H1 (cell line): ENCODE results near the gene CTLA4. TPM values are rescaled to one million over a fixed set of nuclear protein-coding genes. Genes with fewer than 3 reads are reported as not detected.

Experiments used
- CTCF ChIA-PET: fragments of 300-600 bp; sonication (Branson Sonifier 250); formaldehyde crosslinking; loops from one replicate; lab custom pipeline; 2021; ENCODE audit not compliant: partially characterized antibody; lab: Charles Lee
- POLR2A ChIA-PET: fragments of 300-600 bp; sonication (Branson Sonifier 250); formaldehyde crosslinking; loops from one replicate; lab custom pipeline; 2021; ENCODE audit warnings: inconsistent platforms; ENCODE audit not compliant: partially characterized antibody; lab: Charles Lee
- DNase-seq, 2 experiments: peaks; one replicate each; pipeline versions ENCODE4 v3.0.0 to v3.0.0-alpha.2; 2010 to 2022; ENCODE audit warnings: low spot score in 2 of 2, low read depth in 1 of 2, mixed read lengths in 1 of 2
- FAIRE-seq: peaks from 2 replicates; lab custom pipeline; 2011; peaks lifted over from hg19 to GRCh38; lab: Jason Lieb, UNC
- H2AFZ ChIP-seq: 2 replicates; pipeline ENCODE4 v1.8.1; 2012; ENCODE audit warnings: low read length, inconsistent platforms
- H2AK5ac ChIP-seq: 2 replicates; pipeline ENCODE4 v1.6.1; 2013; ENCODE audit warnings: low read depth, low read length
- H2BK120ac ChIP-seq: replicated peaks from 2 replicates; pipeline ENCODE3; 2013; ENCODE audit warnings: low read depth, low read length, inconsistent platforms
- H2BK12ac ChIP-seq: 2 replicates; pipeline ENCODE4 v1.6.1; 2013; ENCODE audit warnings: low read depth, low read length
- H2BK15ac ChIP-seq: 2 replicates; pipeline ENCODE4 v1.6.1; 2013; ENCODE audit warnings: low read length
- H2BK20ac ChIP-seq: 2 replicates; pipeline ENCODE4 v1.6.1; 2013; ENCODE audit warnings: low read length
- H2BK5ac ChIP-seq: 2 replicates; pipeline ENCODE4 v1.6.1; 2013; ENCODE audit warnings: low read depth, low read length
- H3K14ac ChIP-seq: 2 replicates; pipeline ENCODE4 v1.6.1; 2013; ENCODE audit warnings: inconsistent platforms; ENCODE audit not compliant: insufficient read length
- H3K18ac ChIP-seq: 2 replicates; pipeline ENCODE4 v1.6.1; 2013; ENCODE audit warnings: low read length; ENCODE audit errors: extremely low read depth
- H3K23ac ChIP-seq: 2 replicates; pipeline ENCODE4 v1.6.1; 2013; ENCODE audit warnings: inconsistent platforms; ENCODE audit not compliant: insufficient read length
- H3K23me2 ChIP-seq: 2 replicates; pipeline ENCODE4 v1.6.1; 2013; ENCODE audit warnings: low read depth, low read length
- H3K27ac ChIP-seq: 2 replicates; pipeline ENCODE4 v1.6.1; 2011; ENCODE audit warnings: low read depth, low read length, inconsistent platforms
- H3K27me3 ChIP-seq, 4 experiments: replicated peaks in 1 of 4; 1 replicate in 1 of 4; 2 replicates in 3 of 4; pipeline versions ENCODE4 v1.6.1 to v1.8.1; 2011 to 2013; ENCODE audit warnings: low read length in 3 of 4, mild to moderate bottlenecking in 3 of 4, inconsistent platforms in 2 of 4, mixed read lengths in 2 of 4, moderate library complexity in 1 of 4; ENCODE audit not compliant: control insufficient read depth in 3 of 4, insufficient read depth in 3 of 4; ENCODE audit errors: extremely low read depth in 1 of 4
- H3K36me3 ChIP-seq, 4 experiments: 2 replicates each; pipeline versions ENCODE4 v1.6.1 to v1.8.1; 2011 to 2013; ENCODE audit warnings: mild to moderate bottlenecking in 4 of 4, low read length in 3 of 4, moderate library complexity in 2 of 4, control low read depth in 1 of 4, inconsistent platforms in 1 of 4; ENCODE audit not compliant: insufficient read depth in 4 of 4, control insufficient read depth in 2 of 4
- H3K4ac ChIP-seq: replicated peaks from 2 replicates; pipeline ENCODE3; 2013; ENCODE audit warnings: low read length, low read depth, mixed read lengths, inconsistent platforms; ENCODE audit not compliant: insufficient read length
- H3K4me1 ChIP-seq, 4 experiments: replicated peaks in 1 of 4; 1 replicate in 1 of 4; 2 replicates in 3 of 4; pipeline versions ENCODE4 v1.6.1 to v1.8.1; 2011 to 2013; ENCODE audit warnings: low read length in 3 of 4, inconsistent platforms in 2 of 4, mixed read lengths in 1 of 4; ENCODE audit not compliant: insufficient read depth in 4 of 4, control insufficient read depth in 3 of 4
- H3K4me2 ChIP-seq, 2 experiments: 2 replicates each; pipeline versions ENCODE4 v1.6.1 to v1.8.1; 2011 to 2013; ENCODE audit warnings: low read depth in 2 of 2, low read length in 2 of 2, control low read depth in 1 of 2, inconsistent platforms in 1 of 2, mild to moderate bottlenecking in 1 of 2; ENCODE audit not compliant: insufficient read depth in 1 of 2
- H3K4me3 ChIP-seq, 4 experiments: fragments of 200-600, 300-600 bp in 1 of 4; sonication (generic), shearing (Covaris generic), sonication (Bioruptor Twin) in 1 of 4; 2 replicates each; pipeline versions ENCODE4 v1.5.1 to v1.8.1; 2011 to 2016; ENCODE audit warnings: low read length in 4 of 4, low read depth in 3 of 4, control low read depth in 2 of 4, inconsistent platforms in 2 of 4, mild to moderate bottlenecking in 2 of 4, mixed read lengths in 1 of 4, moderate library complexity in 1 of 4; ENCODE audit not compliant: insufficient read depth in 2 of 4; ENCODE audit errors: extremely low read depth in 1 of 4
- H3K56ac ChIP-seq: replicated peaks from 2 replicates; pipeline ENCODE3; 2013; ENCODE audit warnings: low read depth, mild to moderate bottlenecking, mixed read lengths, low read length, inconsistent platforms; ENCODE audit not compliant: insufficient read length
- H3K79me1 ChIP-seq: 2 replicates; pipeline ENCODE4 v1.6.1; 2013; ENCODE audit warnings: low read depth, low read length, control low read depth
- H3K79me2 ChIP-seq, 2 experiments: 2 replicates each; pipeline versions ENCODE4 v1.6.1 to v1.8.1; 2012 to 2013; ENCODE audit warnings: low read length in 2 of 2, mild to moderate bottlenecking in 2 of 2, inconsistent platforms in 1 of 2; ENCODE audit not compliant: insufficient read depth in 2 of 2, control insufficient read depth in 1 of 2
- H3K9ac ChIP-seq, 4 experiments: replicated peaks in 1 of 4; 1 replicate in 1 of 4; 2 replicates in 3 of 4; pipeline versions ENCODE4 v1.6.1 to v1.8.1; 2011 to 2013; ENCODE audit warnings: low read depth in 3 of 4, low read length in 3 of 4, control low read depth in 2 of 4, mild to moderate bottlenecking in 2 of 4, moderate library complexity in 2 of 4, inconsistent platforms in 1 of 4; ENCODE audit errors: extremely low read depth in 1 of 4
- H3K9me3 ChIP-seq, 2 experiments: 2 replicates each; pipeline versions ENCODE4 v1.6.1 to v1.8.1; 2012 to 2013; ENCODE audit warnings: mild to moderate bottlenecking in 2 of 2, moderate library complexity in 2 of 2, control low read depth in 1 of 2, inconsistent platforms in 1 of 2, low read depth in 1 of 2, low read length in 1 of 2, mixed read lengths in 1 of 2; ENCODE audit not compliant: insufficient read depth in 2 of 2
- H4K20me1 ChIP-seq, 2 experiments: replicated peaks in 1 of 2; 2 replicates each; pipeline versions ENCODE3 to v1.8.1; 2011 to 2013; ENCODE audit warnings: inconsistent platforms in 2 of 2, low read length in 2 of 2, mild to moderate bottlenecking in 1 of 2; ENCODE audit not compliant: insufficient read depth in 2 of 2, control insufficient read depth in 1 of 2
- H4K5ac ChIP-seq: 2 replicates; pipeline ENCODE4 v1.6.1; 2013; ENCODE audit warnings: low read length, low read depth, mixed read lengths, inconsistent platforms; ENCODE audit not compliant: insufficient read length
- H4K8ac ChIP-seq: 2 replicates; pipeline ENCODE4 v1.8.0; 2013; ENCODE audit warnings: mild to moderate bottlenecking, moderate library complexity, low read length, inconsistent platforms; ENCODE audit not compliant: insufficient read depth; ENCODE audit errors: extremely low read depth
- H4K91ac ChIP-seq: replicated peaks from 2 replicates; pipeline ENCODE3; 2013; ENCODE audit warnings: low read length, mixed read lengths, inconsistent platforms; ENCODE audit not compliant: insufficient read length
- BRCA1 ChIP-seq: IDR thresholded peaks from 2 replicates; pipeline ENCODE4 v1.6.1; 2012; ENCODE audit warnings: low read depth, low read length, improper control_type of control experiment
- POLR2AphosphoS5 ChIP-seq: IDR thresholded peaks from 2 replicates; pipeline ENCODE4 v1.6.1; 2011; ENCODE audit warnings: low read depth, low read length
- SP4 ChIP-seq: IDR thresholded peaks from 2 replicates; pipeline ENCODE4 v1.6.1; 2012; ENCODE audit warnings: low read length, inconsistent platforms
- WGBS, 2 experiments: shearing (Covaris generic) in 1 of 2; methylation state at CpG; one replicate each; pipeline versions ENCODE4 v1.1.6 to v1.1.7; 2013 to 2015; ENCODE audit warnings: low lambda C conversion rate in 2 of 2, mixed read lengths in 2 of 2, inconsistent platforms in 1 of 2, low coverage in 1 of 2, missing lambda C conversion rate in 1 of 2; ENCODE audit not compliant: insufficient replicate concordance in 2 of 2, insufficient coverage in 1 of 2, insufficient read length in 1 of 2; ENCODE audit errors: extremely low coverage in 1 of 2, missing lambda C conversion rate in 1 of 2; 5-methylcytosine and 5-hydroxymethylcytosine counted together
- polyA plus RNA-seq, 7 experiments: library from polyadenylated mRNA; depleted of rRNA in 3 of 7; stranded (reverse) in 5 of 7; unstranded in 2 of 7; fragments of >200 nt in 5 of 7; fragments of 200-250 nt in 2 of 7; gene quantifications; 1 replicate in 5 of 7; 2 replicates in 1 of 7; 4 replicates in 1 of 7; pipeline versions ENCODE4 v1.2.1 to v1.2.3, GENCODE V29; 2011 to 2013; ENCODE audit warnings: missing spikeins in 2 of 7, mixed read lengths in 2 of 7
- total RNA-seq: library from RNA; stranded (reverse); fragmentation: NEBNext Ultra II Directional; extraction: Animal tissue kit (Norgen Biotek cat#: 25700); gene quantifications from 2 replicates; pipeline ENCODE4 v1.2.1, GENCODE V29; 2021

The CTLA4 gene
- total and polyA plus RNA-seq, 2 of the 8 experiments (the other 6 are each of a cell fraction or from before 2014, with no cell fraction given), result not detected

DNA sequence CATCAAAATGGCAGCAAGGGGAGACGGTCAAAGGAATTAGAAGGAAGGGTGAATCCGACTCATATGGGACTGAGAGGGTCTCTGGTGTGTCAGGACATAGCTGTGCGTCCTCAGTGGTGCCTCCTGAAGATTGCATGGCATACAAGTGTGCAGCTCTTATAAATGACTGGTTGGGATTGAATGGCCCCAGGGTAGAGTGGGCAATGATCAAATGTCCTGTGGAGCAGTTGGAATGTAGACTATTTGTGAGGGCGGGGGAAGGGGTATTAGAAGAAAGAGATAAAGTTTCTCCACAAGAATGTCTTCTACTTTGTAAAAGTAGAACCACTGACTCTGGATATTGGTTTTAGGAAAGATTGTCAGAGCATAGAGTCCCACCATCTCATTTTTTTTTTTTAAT, 24.6 kb downstream of the CTLA4 start:
- Histone ChIP-seq H2BK15ac (no peak overlapping the region), H4K20me1 (no peaks in the 10 kb centered on the region), H3K14ac (no peak overlapping the region), H4K91ac (no peak overlapping the region), H3K27me3 (no peaks in the 10 kb centered on the region), H3K79me1 (no peaks in the 10 kb centered on the region), H3K36me3 (no peaks in the 10 kb centered on the region), H3K9me3 (no peaks in the 10 kb centered on the region), H3K56ac (no peak overlapping the region), H2AFZ (no peak overlapping the region), H4K5ac (no peak overlapping the region), H3K4me3 (no peak overlapping the region), H2BK120ac (no peak overlapping the region), H4K8ac (no peak overlapping the region), H3K9ac (no peak overlapping the region), H3K18ac (no peak overlapping the region), H3K23me2 (no peaks in the 10 kb centered on the region), H3K4ac (no peak overlapping the region), H3K79me2 (no peaks in the 10 kb centered on the region), H3K4me1 (no peaks in the 10 kb centered on the region), H2AK5ac (no peak overlapping the region), H3K27ac (no peak overlapping the region), H2BK5ac (no peak overlapping the region), H3K4me2 (no peak overlapping the region), H2BK12ac (no peak overlapping the region), H2BK20ac (no peak overlapping the region), H3K23ac (no peak overlapping the region)
- DNase-seq, result no peak
- POLR2A ChIA-PET, result no interaction called here
- no peak for FAIRE-seq
- CTCF ChIA-PET, result interaction anchor here (0.5 to 1.0 kb wide), 2 partner anchors 410 to 689 kb away, joined by 3 read pairs; no protein-coding TSS in a partner anchor
- 88% methylated on average over 4 of the region's 4 CpGs; no CpG with 5 or more reads in 1 of the 2 experiments for WGBS, 2 experiments
- TF ChIP-seq SP4, result no peak
- no peak for TF ChIP-seq POLR2AphosphoS5
- no peak for TF ChIP-seq BRCA1
